ENCODE data around the gene MIX23. TPM values are rescaled to one million over a fixed set of nuclear protein-coding genes. Genes with fewer than 3 reads are reported as not detected.

The MIX23 gene
- total RNA-seq, 1 donor from 2014 or later, result 104 TPM

DNA sequence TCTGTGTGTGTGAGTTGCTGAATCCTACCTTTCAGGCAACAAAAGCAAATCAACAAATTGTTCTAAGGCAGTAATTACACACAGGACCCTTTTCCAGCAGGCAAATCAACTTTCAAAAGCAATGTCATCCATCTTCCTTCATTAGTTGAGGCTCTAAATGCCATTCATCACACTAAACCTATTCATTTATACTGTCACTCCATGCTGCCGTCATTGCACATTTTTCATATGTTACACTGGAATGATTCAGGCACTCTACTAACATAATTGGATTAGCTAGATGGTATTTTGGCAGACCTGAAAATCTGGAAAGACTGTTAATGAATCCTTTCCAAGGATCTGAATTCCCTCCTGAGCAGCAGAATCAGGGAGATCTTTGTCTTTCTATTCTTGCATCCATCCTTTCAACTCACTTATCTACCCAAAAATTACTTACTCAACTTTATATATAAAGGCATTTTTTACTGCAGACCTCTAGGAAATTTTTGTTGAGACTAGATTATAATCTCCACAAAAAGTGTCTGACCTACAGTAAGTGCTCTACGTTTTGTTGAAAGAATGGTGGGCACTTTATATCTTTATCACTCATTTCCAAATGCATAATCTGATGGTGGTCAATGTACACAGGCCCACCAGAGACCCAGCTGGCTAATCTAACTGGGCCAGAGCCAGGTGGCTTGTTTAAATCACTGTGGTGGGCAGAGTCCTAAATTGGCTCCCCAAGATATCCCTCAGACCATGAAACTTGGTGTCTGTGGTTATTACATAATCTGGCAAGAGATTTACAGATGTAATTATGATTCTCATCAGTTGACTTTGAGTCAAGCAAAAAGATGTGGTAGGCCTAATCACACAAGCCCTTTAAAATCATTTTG, 25.0 kb downstream of the MIX23 start:
- no peak overlapping the region for H3K27ac Mint-ChIP-seq
- no peak overlapping the region for H3K4me3 Mint-ChIP-seq
- Histone ChIP-seq H3K36me3 (peaks cover 8% of the 10 kb centered on the region), H3K4me2 (no peak overlapping the region), H3K27ac (no peak overlapping the region), H4K20me1 (ENCODE audit: low read depth) (no peaks in the 10 kb centered on the region), H3K4me3 (no peak overlapping the region), H3K9ac (no peak overlapping the region), H3K27me3 (no peaks in the 10 kb centered on the region), H3K4me1 (no peaks in the 10 kb centered on the region), H3F3A (ENCODE audit: low read depth) (peaks cover 5% of the 10 kb centered on the region), H2AFZ (replicated peaks) (no peak overlapping the region), H3K79me2 (ENCODE audit: low read depth) (no peaks in the 10 kb centered on the region), H3K9me3 (ENCODE audit: low read depth) (no peaks in the 10 kb centered on the region)
- DNase-seq (ENCODE audit: low spot score), result no peak
- H3K27me3 Mint-ChIP-seq (ENCODE audit: insufficient read depth, low read depth), result no peaks in the 10 kb centered on the region
- peaks cover 5% of the 10 kb centered on the region for H3K36me3 Mint-ChIP-seq
- TF ChIP-seq EZH2phosphoT487 (IDR thresholded peaks at IDR 0.05) (no peak), EZH2 (IDR thresholded peaks at IDR 0.05) (no peak), CTCF (IDR thresholded peaks at IDR 0.05) (no peak)
- H3K4me1 Mint-ChIP-seq, result no peaks in the 10 kb centered on the region
- no peaks in the 10 kb centered on the region for H3K9me3 Mint-ChIP-seq

GRCh38 chr3:122356402-122356801, 26.6 kb downstream of the MIX23 start:
- Histone ChIP-seq H3F3A (ENCODE audit: low read depth) (peaks cover 5% of the 10 kb centered on the region), H3K9ac (no peak overlapping the region), H3K4me1 (no peaks in the 10 kb centered on the region), H3K27ac (no peak overlapping the region), H2AFZ (replicated peaks) (no peak overlapping the region), H3K27me3 (no peaks in the 10 kb centered on the region), H3K79me2 (ENCODE audit: low read depth) (no peaks in the 10 kb centered on the region), H3K9me3 (ENCODE audit: low read depth) (no peaks in the 10 kb centered on the region), H4K20me1 (ENCODE audit: low read depth) (no peaks in the 10 kb centered on the region), H3K36me3 (peaks cover 3% of the 10 kb centered on the region), H3K4me2 (no peak overlapping the region), H3K4me3 (no peak overlapping the region)
- Mint-ChIP-seq H3K36me3 (peaks cover 5% of the 10 kb centered on the region), H3K27me3 (ENCODE audit: insufficient read depth, low read depth) (no peaks in the 10 kb centered on the region), H3K9me3 (no peaks in the 10 kb centered on the region), H3K4me1 (no peaks in the 10 kb centered on the region), H3K27ac (no peak overlapping the region), H3K4me3 (no peak overlapping the region)
- TF ChIP-seq CTCF (IDR thresholded peaks at IDR 0.05) (peak; percentile 61), EZH2 (IDR thresholded peaks at IDR 0.05) (no peak)
- DNase-seq (ENCODE audit: low spot score), result peak; percentile 60

GRCh38 chr3:122355612-122356011, 27.4 kb downstream of the MIX23 start:
- Histone ChIP-seq H3K36me3 (no peaks in the 10 kb centered on the region), H3K79me2 (ENCODE audit: low read depth) (no peaks in the 10 kb centered on the region), H3F3A (ENCODE audit: low read depth) (peaks cover 5% of the 10 kb centered on the region), H2AFZ (replicated peaks) (no peak overlapping the region), H4K20me1 (ENCODE audit: low read depth) (no peaks in the 10 kb centered on the region), H3K9me3 (ENCODE audit: low read depth) (no peaks in the 10 kb centered on the region), H3K27ac (no peak overlapping the region), H3K4me1 (no peaks in the 10 kb centered on the region), H3K27me3 (no peaks in the 10 kb centered on the region), H3K4me2 (no peak overlapping the region), H3K4me3 (no peak overlapping the region), H3K9ac (no peak overlapping the region)
- Mint-ChIP-seq H3K27me3 (ENCODE audit: insufficient read depth, low read depth) (no peaks in the 10 kb centered on the region), H3K36me3 (peaks cover 5% of the 10 kb centered on the region), H3K27ac (no peak overlapping the region), H3K4me3 (no peak overlapping the region), H3K9me3 (no peaks in the 10 kb centered on the region), H3K4me1 (no peaks in the 10 kb centered on the region)
- TF ChIP-seq EZH2 (IDR thresholded peaks at IDR 0.05), result no peak
- no peak for DNase-seq (ENCODE audit: low spot score)

GRCh38 chr3:122353893-122354401, 29.1 kb downstream of the MIX23 start:
- Mint-ChIP-seq H3K9me3 (no peaks in the 10 kb centered on the region), H3K4me1 (no peaks in the 10 kb centered on the region), H3K27me3 (ENCODE audit: insufficient read depth, low read depth) (no peaks in the 10 kb centered on the region), H3K27ac (no peak overlapping the region), H3K36me3 (peaks cover 5% of the 10 kb centered on the region), H3K4me3 (no peak overlapping the region)
- DNase-seq (ENCODE audit: low spot score), result no peak
- no peak for TF ChIP-seq EZH2phosphoT487 (IDR thresholded peaks at IDR 0.05)
- TF ChIP-seq CTCF (IDR thresholded peaks at IDR 0.05), result no peak
- no peak for TF ChIP-seq EZH2 (IDR thresholded peaks at IDR 0.05)
- no peaks in the 10 kb centered on the region for H3K36me3 ChIP-seq
- H3K4me3 ChIP-seq, result no peak overlapping the region
- H4K20me1 ChIP-seq (ENCODE audit: low read depth), result no peaks in the 10 kb centered on the region
- peaks cover 2% of the 10 kb centered on the region for H3F3A ChIP-seq (ENCODE audit: low read depth)
- H3K79me2 ChIP-seq (ENCODE audit: low read depth), result no peaks in the 10 kb centered on the region
- no peak overlapping the region for H2AFZ ChIP-seq (replicated peaks)
- no peaks in the 10 kb centered on the region for H3K9me3 ChIP-seq (ENCODE audit: low read depth)
- no peak overlapping the region for H3K27ac ChIP-seq
- H3K9ac ChIP-seq, result no peak overlapping the region
- no peaks in the 10 kb centered on the region for H3K4me1 ChIP-seq
- H3K27me3 ChIP-seq, result no peaks in the 10 kb centered on the region
- no peak overlapping the region for H3K4me2 ChIP-seq
